C4-2B (cell line): ENCODE measurements around the gene TSPAN10.

Source experiments
- H3K27ac ChIP-seq: fragments of 450-650 bp; 2 replicates; pipeline ENCODE4 v1.5.1; 2017
- ZFX ChIP-seq: fragments of 450-650 bp; IDR thresholded peaks from 2 replicates; pipeline ENCODE4 v1.6.1; 2017
- TF ChIP-seq, protein P1 (sequence below): fragments of 450-650 bp; conservative IDR thresholded peaks from 2 replicates; pipeline ENCODE4 v1.5.1; 2017; ENCODE audit warnings: mild to moderate bottlenecking

TSPAN10 gene

DNA sequence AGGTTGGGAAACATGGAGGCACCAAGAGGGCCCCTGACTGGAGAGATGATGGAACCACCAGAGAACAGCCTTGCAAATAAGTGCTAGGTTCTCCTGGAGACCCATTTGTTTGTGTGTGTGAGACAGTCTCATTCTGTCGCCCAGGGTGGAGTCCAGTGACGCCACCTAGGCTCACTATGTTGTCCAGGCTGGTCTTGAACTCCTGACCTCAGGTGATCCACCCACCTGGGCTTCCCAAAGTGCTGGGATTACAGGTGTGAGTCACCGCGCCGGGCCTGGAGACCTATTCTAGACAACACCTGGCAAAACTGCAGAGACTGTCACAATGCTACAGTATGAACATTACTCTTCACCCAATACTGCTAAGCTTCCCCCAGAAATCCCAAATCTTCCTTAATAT lies 1.6 kb upstream of the TSPAN10 start:
- H3K27ac ChIP-seq: peak overlapping the region; percentile 86

DNA sequence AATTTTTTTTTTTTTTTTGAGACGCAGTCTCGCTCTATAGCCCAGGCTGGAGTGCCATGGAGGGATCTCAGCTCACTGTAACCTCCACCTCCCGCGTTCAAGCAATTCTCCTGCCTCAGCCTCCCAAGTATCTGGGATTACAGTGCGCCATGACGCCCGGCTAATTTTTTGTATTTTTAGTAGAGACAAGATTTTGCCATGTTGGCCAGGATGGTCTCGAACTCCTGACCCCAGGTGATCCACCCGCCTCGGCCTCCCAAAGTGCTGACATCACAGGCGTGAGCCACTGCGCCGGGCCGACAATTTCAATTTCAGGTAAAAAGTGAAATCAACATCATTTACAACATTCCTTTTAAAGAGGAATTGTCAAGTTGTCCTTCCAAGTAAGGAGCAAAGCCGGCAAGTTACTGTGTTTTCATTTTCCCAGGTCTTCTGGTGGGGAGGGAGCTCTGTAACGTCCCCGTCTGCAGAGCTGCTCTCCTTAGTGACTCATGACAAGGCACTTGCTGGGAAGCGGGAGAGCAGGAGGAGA lies 957 bp upstream of the TSPAN10 start:
- TF ChIP-seq, protein P1, sequence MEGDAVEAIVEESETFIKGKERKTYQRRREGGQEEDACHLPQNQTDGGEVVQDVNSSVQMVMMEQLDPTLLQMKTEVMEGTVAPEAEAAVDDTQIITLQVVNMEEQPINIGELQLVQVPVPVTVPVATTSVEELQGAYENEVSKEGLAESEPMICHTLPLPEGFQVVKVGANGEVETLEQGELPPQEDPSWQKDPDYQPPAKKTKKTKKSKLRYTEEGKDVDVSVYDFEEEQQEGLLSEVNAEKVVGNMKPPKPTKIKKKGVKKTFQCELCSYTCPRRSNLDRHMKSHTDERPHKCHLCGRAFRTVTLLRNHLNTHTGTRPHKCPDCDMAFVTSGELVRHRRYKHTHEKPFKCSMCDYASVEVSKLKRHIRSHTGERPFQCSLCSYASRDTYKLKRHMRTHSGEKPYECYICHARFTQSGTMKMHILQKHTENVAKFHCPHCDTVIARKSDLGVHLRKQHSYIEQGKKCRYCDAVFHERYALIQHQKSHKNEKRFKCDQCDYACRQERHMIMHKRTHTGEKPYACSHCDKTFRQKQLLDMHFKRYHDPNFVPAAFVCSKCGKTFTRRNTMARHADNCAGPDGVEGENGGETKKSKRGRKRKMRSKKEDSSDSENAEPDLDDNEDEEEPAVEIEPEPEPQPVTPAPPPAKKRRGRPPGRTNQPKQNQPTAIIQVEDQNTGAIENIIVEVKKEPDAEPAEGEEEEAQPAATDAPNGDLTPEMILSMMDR: no peak
- no peak for TF ChIP-seq ZFX

More for the DNA sequence above, 1.6 kb upstream of the TSPAN10 start:
- TF ChIP-seq, protein P1: no peak
- no peak for TF ChIP-seq ZFX

DNA sequence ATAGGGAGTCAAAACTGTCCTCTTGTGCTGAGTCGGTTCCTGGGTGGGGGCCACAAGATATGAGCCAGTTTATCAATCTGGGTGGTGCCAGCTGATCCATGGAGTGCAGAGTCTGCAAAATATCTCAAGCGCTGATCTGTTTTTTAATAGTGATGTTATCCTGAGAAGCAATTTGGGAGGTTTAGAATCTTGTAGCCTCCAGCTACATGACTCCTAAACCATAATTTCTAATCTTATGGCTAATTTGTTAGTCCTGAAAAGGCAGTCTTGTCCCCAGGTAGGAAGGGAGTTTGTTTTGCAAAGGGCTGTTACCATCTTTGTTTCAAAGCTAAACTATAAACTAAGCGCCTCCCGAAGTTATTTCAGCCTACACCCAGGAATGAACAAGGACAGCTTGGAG lies 1.7 kb downstream of the TSPAN10 start:
- H3K27ac ChIP-seq: no peak overlapping the region
- TF ChIP-seq, protein P1: no peak
- no peak for TF ChIP-seq ZFX

More for the DNA sequence above, 957 bp upstream of the TSPAN10 start:
- peak overlapping the region; percentile 86 for H3K27ac ChIP-seq

DNA sequence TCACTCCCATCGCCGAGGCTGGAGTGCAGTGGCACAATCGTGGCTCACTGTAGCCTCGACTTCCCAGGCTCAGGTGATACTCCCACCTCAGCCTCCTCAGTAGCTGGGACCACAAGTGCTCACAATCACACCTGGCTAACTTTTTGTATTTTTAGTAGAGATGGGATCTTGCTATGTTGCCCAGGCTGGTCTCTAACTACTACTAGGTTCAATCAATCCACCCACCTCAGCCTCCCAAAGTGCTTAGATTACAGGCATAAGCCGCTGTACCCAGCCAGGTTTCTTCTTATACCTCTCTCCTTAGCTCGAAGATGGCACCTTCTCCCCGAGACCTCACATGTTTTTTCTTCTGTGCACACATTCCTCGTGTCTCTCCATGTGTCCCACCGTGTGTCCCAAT lies 3.0 kb downstream of the TSPAN10 start:
- TF ChIP-seq, protein P1: no peak
- no peak for TF ChIP-seq ZFX
- H3K27ac ChIP-seq: no peak overlapping the region

DNA sequence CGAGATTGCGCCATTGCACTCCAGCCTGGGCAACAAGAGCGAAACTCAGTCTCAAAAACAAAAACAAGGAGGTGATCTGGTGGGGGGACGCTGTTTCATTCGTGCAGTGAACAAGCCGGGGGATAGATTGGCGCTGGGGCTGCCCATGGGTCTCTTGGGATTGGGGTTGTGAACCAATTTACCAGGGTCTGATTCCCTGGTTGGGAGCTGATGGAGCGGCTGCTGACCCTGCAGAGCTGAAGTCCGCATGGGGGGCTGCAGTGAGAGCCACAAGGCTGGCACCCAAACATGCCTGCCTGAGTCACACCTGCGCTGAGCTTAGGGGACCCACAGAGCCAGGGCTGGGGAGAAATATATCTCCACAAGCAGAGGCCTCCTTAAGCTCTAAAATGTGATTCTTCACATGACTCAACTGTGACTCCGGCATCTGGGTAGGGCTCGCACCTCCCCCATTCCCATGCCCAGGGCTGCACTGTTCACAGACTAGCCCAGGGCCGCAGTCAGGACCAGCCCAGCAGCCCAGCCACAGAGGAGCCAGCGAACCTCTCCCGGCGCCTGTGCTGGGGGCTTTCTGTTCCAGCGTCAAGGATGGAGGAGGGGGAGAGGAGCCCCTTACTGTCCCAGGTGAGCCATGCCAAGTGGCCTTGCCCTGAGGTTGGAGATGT lies 5.0 kb downstream of the TSPAN10 start:
- no peak overlapping the region for H3K27ac ChIP-seq
- TF ChIP-seq ZFX: no peak
- TF ChIP-seq, protein P1: no peak

DNA sequence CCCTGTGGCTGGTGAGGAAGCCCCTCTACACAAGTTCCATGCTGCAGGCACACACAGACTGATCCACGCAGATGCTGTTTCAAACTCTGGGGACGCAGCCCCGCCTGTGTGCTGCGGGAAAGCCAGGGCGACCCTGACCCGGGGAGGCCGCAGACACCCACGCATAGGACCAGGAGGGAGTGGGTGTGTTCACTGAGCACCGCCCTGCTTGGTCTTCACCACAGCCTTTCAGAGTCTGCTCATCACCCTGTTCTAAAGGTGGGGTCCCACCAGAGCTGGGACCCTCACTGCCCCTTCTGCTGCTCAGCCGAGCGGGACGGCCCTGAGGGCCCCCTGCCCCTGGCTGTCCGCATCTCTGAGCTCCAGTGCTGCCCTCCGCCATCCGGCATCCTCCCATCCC lies 7.5 kb downstream of the TSPAN10 start:
- TF ChIP-seq ZFX: no peak
- TF ChIP-seq, protein P1: no peak
- no peak overlapping the region for H3K27ac ChIP-seq

DNA sequence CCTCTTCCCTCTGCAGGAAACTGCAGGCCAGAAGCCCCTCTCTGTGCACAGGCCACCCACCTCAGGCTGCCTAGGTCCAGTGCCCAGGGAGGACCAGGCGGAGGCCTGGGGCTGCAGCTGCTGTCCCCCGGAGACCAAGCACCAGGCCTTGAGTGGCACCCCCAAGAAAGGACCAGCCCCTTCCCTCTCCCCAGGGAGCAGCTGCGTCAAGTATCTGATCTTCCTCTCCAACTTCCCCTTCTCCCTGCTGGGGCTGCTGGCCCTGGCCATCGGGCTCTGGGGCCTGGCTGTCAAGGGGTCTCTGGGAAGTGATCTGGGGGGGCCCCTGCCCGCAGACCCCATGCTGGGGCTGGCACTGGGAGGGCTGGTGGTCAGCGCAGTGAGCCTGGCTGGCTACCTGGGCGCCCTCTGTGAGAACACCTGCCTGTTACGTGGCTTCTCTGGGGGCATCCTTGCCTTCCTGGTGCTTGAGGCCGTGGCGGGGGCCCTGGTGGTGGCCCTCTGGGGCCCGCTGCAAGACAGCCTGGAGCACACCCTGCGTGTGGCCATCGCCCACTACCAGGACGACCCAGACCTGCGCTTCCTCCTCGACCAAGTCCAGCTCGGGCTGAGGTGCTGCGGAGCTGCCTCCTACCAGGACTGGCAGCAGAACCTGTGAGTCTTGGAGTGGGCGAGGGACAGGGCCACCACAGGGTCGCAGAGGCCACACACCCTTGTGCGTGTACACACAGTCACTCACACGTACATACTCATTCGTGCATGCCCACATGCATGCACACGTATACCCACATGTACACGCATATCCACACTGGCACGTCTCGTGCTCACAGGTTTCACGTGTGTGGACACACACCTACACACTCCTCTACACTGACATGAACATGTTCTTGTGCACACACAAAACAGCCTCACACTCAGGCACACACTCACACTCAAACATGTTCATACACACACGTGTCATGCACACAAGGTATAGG lies 8.3 kb downstream of the TSPAN10 start:
- TF ChIP-seq ZFX: no peak
- TF ChIP-seq, protein P1: no peak
- H3K27ac ChIP-seq: no peak overlapping the region
